K562 (cell line): ENCODE measurements around the gene CDK5RAP3. TPM values are rescaled to one million over a fixed set of nuclear protein-coding genes. Genes with fewer than 3 reads are reported as not detected.
A peak's percentile ranks its signal among the peaks of the same experiment; 100 is the strongest.

Experiments
- ATF1 ChIP-seq, 2 experiments: fragments of 450-650 bp in 1 of 2; IDR thresholded peaks; 2 replicates each; pipeline ENCODE4 v1.6.1; 2016; ENCODE audit warnings: missing compliant biosample characterization in 1 of 2, missing genetic modification characterization in 1 of 2
- BMI1 ChIP-seq: fragments of 150-350 bp; IDR thresholded peaks from 2 replicates; pipeline ENCODE4 v1.6.1; 2014; ENCODE audit warnings: low read length
- HLTF ChIP-seq: fragments of 450-650 bp; IDR thresholded peaks from 2 replicates; pipeline ENCODE4 v1.6.1; 2016
- HNRNPLL ChIP-seq: fragments of 200-400 bp; formaldehyde crosslinking; IDR thresholded peaks from 2 replicates; pipeline ENCODE4 v1.6.1; 2017; ENCODE audit warnings: low read length, low read depth, mild to moderate bottlenecking; ENCODE audit not compliant: poor library complexity, severe bottlenecking
- JUN ChIP-seq, 2 experiments: sonication (generic) in 1 of 2; formaldehyde crosslinking in 1 of 2; IDR thresholded peaks; 2 replicates each; pipeline versions ENCODE4 v1.6.1 to v1.8.0; 2012 to 2022; ENCODE audit warnings: borderline replicate concordance in 2 of 2, mild to moderate bottlenecking in 2 of 2, improper control_type of control experiment in 1 of 2, low read depth in 1 of 2, low read length in 1 of 2, missing genetic modification reagents in 1 of 2
- MAFK ChIP-seq: IDR thresholded peaks from 2 replicates; pipeline ENCODE4 v1.6.1; 2011; ENCODE audit warnings: low read length, improper control_type of control experiment
- PCBP1 ChIP-seq: fragments of 200-400 bp; formaldehyde crosslinking; IDR thresholded peaks from 2 replicates; pipeline ENCODE4 v1.6.1; 2018; ENCODE audit warnings: mild to moderate bottlenecking, low read depth, low read length; ENCODE audit not compliant: poor library complexity, severe bottlenecking
- PHB2 ChIP-seq: fragments of 450-650 bp; IDR thresholded peaks from 2 replicates; pipeline ENCODE4 v1.6.1; 2017; ENCODE audit warnings: low read depth
- RBM22 ChIP-seq: fragments of 200-400 bp; formaldehyde crosslinking; IDR thresholded peaks from 2 replicates; pipeline ENCODE4 v1.6.1; 2018; ENCODE audit warnings: low read length, low read depth; ENCODE audit not compliant: poor library complexity, severe bottlenecking
- RFX1 ChIP-seq: fragments of 450-650 bp; IDR thresholded peaks from 2 replicates; pipeline ENCODE4 v1.6.1; 2016; ENCODE audit warnings: mild to moderate bottlenecking, moderate library complexity
- SIN3B ChIP-seq: fragments of 450-650 bp; IDR thresholded peaks from 2 replicates; pipeline ENCODE4 v1.6.1; 2017; ENCODE audit warnings: low read depth, mild to moderate bottlenecking, moderate library complexity
- SIRT6 ChIP-seq: IDR thresholded peaks from one replicate; pipeline ENCODE4 v1.6.1; 2012; ENCODE audit warnings: low read depth, mild to moderate bottlenecking, control low read depth, inconsistent platforms, low read length, moderate library complexity
- SMAD4 ChIP-seq: fragments of 250-450 bp; sonication (Bioruptor Pico); conservative IDR thresholded peaks from 2 replicates; pipeline ENCODE4 v1.8.0; 2021; ENCODE audit warnings: inconsistent platforms, mild to moderate bottlenecking, moderate library complexity
- YY1 ChIP-seq, 3 experiments: IDR thresholded peaks; 2 replicates each; pipeline ENCODE4 v1.6.1; 2011; ENCODE audit warnings: low read length in 2 of 3, mild to moderate bottlenecking in 2 of 3, moderate library complexity in 2 of 3, borderline replicate concordance in 1 of 3, control low read depth in 1 of 3, low read depth in 1 of 3; ENCODE audit not compliant: insufficient read depth in 3 of 3, insufficient replicate concordance in 2 of 3, control insufficient read depth in 1 of 3, insufficient read length in 1 of 3; ENCODE audit errors: extremely low read depth in 1 of 3
- ZNF217 ChIP-seq: sonication (generic); formaldehyde crosslinking; IDR thresholded peaks from 2 replicates; pipeline ENCODE4 v1.8.0; 2022; ENCODE audit warnings: mild to moderate bottlenecking, missing genetic modification reagents
- ZNF324 ChIP-seq: fragments of 250-450 bp; sonication (Bioruptor Pico); IDR thresholded peaks from 2 replicates; pipeline ENCODE4 v1.4.0; 2020; ENCODE audit warnings: mild to moderate bottlenecking
- ZNF586 ChIP-seq: fragments of 450-650 bp; formaldehyde crosslinking; conservative IDR thresholded peaks from 2 replicates; pipeline ENCODE4 v1.4.0; 2020; ENCODE audit warnings: mild to moderate bottlenecking, moderate library complexity
- ZNF764 ChIP-seq: fragments of 250-450 bp; sonication (Bioruptor Pico); IDR thresholded peaks from 2 replicates; pipeline ENCODE4 v1.4.0; 2020; ENCODE audit warnings: low read depth, mild to moderate bottlenecking, moderate library complexity
- ZNF778 ChIP-seq: fragments of 450-650 bp; formaldehyde crosslinking; IDR thresholded peaks from 2 replicates; pipeline ENCODE4 v1.4.0; 2020; ENCODE audit warnings: mild to moderate bottlenecking, moderate library complexity
- polyA plus RNA-seq, 8 experiments: library from polyadenylated mRNA; depleted of rRNA in 4 of 8; stranded (reverse) in 5 of 8; unstranded in 3 of 8; fragments of >200 nt; fragmentation: Nextera tagmentation in 2 of 8; fragmentation: Illumina TruSeq in 1 of 8; extraction: Ambion mirVana in 2 of 8; extraction: Trizol in 1 of 8; gene quantifications; 2 replicates each; pipeline versions ENCODE4 v1.2.1 to v1.2.3, GENCODE V29; 2011 to 2014; ENCODE audit warnings: inconsistent platforms in 1 of 8, missing spikeins in 1 of 8
- total RNA-seq, 7 experiments: library from RNA; depleted of rRNA in 6 of 7; stranded (reverse); fragments of >200 nt in 6 of 7; fragmentation: Illumina TruSeq in 2 of 7; extraction: Trizol in 2 of 7; gene quantifications; 2 replicates each; pipeline versions ENCODE4 v1.2.1 to v1.2.3, GENCODE V29; 2011 to 2021; ENCODE audit warnings: low replicate concordance in 1 of 7
- TF ChIP-seq, protein P1 (sequence below): fragments of 150-350 bp; conservative IDR thresholded peaks from 2 replicates; pipeline ENCODE4 v1.6.1; 2014; ENCODE audit warnings: low read length
- TF ChIP-seq, protein P2 (sequence below): fragments of 450-650 bp; IDR thresholded peaks from 2 replicates; pipeline ENCODE4 v1.7.0; 2016; ENCODE audit warnings: borderline replicate concordance
- TF ChIP-seq, protein P3 (sequence below): fragments of 250-450 bp; sonication (Bioruptor Pico); IDR thresholded peaks from 2 replicates; pipeline ENCODE4 v1.5.0; 2021
- TF ChIP-seq, protein P4 (sequence below): fragments of 250-450 bp; sonication (Bioruptor Pico); IDR thresholded peaks from 2 replicates; pipeline ENCODE4 v1.8.0; 2021; ENCODE audit warnings: moderate library complexity, mild to moderate bottlenecking, inconsistent platforms

CDK5RAP3 gene
- total and polyA plus RNA-seq, 9 of the 15 experiments (the other 6 are each of a cell fraction or from before 2014, with no cell fraction given): 44.2 to 202 (median 91.5) TPM

DNA sequence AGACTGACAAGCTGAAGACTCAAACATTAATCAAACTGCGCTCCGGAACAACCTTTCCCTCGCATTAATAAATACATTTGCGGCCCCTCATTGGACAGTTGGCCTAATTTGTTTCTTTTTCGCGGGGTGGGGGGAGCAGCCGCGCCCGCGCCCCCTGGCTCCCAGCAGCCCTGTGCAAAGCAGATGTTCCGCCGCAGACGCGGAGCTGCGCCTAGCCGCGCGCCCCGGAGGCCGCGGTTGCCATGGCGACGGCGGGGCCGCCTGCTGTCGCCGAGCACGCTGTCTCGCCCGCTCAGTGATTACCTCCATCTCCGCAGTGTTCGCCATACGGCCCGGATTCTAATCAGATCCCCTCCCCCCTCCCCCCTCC is 41.2 kb downstream of the CDK5RAP3 start (continued):
- TF ChIP-seq, protein P1, sequence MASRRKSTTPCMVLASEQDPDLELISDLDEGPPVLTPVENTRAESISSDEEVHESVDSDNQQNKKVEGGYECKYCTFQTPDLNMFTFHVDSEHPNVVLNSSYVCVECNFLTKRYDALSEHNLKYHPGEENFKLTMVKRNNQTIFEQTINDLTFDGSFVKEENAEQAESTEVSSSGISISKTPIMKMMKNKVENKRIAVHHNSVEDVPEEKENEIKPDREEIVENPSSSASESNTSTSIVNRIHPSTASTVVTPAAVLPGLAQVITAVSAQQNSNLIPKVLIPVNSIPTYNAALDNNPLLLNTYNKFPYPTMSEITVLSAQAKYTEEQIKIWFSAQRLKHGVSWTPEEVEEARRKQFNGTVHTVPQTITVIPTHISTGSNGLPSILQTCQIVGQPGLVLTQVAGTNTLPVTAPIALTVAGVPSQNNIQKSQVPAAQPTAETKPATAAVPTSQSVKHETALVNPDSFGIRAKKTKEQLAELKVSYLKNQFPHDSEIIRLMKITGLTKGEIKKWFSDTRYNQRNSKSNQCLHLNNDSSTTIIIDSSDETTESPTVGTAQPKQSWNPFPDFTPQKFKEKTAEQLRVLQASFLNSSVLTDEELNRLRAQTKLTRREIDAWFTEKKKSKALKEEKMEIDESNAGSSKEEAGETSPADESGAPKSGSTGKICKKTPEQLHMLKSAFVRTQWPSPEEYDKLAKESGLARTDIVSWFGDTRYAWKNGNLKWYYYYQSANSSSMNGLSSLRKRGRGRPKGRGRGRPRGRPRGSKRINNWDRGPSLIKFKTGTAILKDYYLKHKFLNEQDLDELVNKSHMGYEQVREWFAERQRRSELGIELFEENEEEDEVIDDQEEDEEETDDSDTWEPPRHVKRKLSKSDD: no peak
- TF ChIP-seq SIRT6 (no peak), MAFK (no peak), ZNF778 (CRISPR knock-in tag) (no peak), RFX1 (peak; percentile 91), HLTF (no peak), BMI1 (peak; percentile 69), YY1 (IDR thresholded peaks at IDR 0.05; ENCODE audit: borderline replicate concordance in 1 of 3, control insufficient read depth in 1 of 3, extremely low read depth in 1 of 3, insufficient read depth in 3 of 3, insufficient read length in 1 of 3, insufficient replicate concordance in 2 of 3, low read depth in 1 of 3, low read length in 2 of 3) (peak in 1 of 3 experiments; percentile 32), PHB2 (no peak), ZNF324 (no peak), ZNF586 (CRISPR knock-in tag) (no peak), ZNF217 (CRISPR knock-in tag) (no peak), SMAD4 (CRISPR knock-in tag) (peak; percentile 40; the same call in 1 of the 2 replicates), JUN (IDR thresholded peaks at IDR 0.05; ENCODE audit: borderline replicate concordance, low read depth, low read length) (no peak), JUN (CRISPR knock-in tag; IDR thresholded peaks at IDR 0.05; ENCODE audit: borderline replicate concordance) (no peak), PCBP1 (peak; percentile 96), SIN3B (no peak), ATF1 (CRISPR knock-in tag; IDR thresholded peaks at IDR 0.05) (no peak), ATF1 (tag; IDR thresholded peaks at IDR 0.05) (no peak), ZNF764 (CRISPR knock-in tag) (no peak), HNRNPLL (peak; percentile 80), RBM22 (peak; percentile 27)
- TF ChIP-seq, protein P2, sequence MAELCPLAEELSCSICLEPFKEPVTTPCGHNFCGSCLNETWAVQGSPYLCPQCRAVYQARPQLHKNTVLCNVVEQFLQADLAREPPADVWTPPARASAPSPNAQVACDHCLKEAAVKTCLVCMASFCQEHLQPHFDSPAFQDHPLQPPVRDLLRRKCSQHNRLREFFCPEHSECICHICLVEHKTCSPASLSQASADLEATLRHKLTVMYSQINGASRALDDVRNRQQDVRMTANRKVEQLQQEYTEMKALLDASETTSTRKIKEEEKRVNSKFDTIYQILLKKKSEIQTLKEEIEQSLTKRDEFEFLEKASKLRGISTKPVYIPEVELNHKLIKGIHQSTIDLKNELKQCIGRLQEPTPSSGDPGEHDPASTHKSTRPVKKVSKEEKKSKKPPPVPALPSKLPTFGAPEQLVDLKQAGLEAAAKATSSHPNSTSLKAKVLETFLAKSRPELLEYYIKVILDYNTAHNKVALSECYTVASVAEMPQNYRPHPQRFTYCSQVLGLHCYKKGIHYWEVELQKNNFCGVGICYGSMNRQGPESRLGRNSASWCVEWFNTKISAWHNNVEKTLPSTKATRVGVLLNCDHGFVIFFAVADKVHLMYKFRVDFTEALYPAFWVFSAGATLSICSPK: no peak
- TF ChIP-seq, protein P3, sequence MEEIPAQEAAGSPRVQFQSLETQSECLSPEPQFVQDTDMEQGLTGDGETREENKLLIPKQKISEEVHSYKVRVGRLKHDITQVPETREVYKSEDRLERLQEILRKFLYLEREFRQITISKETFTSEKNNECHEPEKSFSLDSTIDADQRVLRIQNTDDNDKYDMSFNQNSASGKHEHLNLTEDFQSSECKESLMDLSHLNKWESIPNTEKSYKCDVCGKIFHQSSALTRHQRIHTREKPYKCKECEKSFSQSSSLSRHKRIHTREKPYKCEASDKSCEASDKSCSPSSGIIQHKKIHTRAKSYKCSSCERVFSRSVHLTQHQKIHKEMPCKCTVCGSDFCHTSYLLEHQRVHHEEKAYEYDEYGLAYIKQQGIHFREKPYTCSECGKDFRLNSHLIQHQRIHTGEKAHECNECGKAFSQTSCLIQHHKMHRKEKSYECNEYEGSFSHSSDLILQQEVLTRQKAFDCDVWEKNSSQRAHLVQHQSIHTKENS: no peak
- TF ChIP-seq, protein P4, sequence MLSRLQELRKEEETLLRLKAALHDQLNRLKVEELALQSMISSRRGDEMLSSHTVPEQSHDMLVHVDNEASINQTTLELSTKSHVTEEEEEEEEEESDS: no peak
